Measurements from ENCODE around the gene CASTOR1. TPM values are rescaled to one million over a fixed set of nuclear protein-coding genes. Genes with fewer than 3 reads are reported as not detected.

The CASTOR1 gene
- total and polyA plus RNA-seq, 2 experiments from 2014 or later, result 19.0 to 22.2 TPM

GRCh38 chr22:30267382-30268302, 21.7 kb downstream of the CASTOR1 start:
- H3K27me3 ChIP-seq, result no peaks in the 10 kb centered on the region
- H3K36me3 ChIP-seq, result no peaks in the 10 kb centered on the region
- DNase-seq (ENCODE audit: low read depth in 1 of 2, low spot score in 1 of 2), result no peak
- H3K4me3 ChIP-seq, result no peak overlapping the region
- H3K4me1 ChIP-seq (ENCODE audit: low read depth), result no peaks in the 10 kb centered on the region
- no peak overlapping the region for H3K27ac ChIP-seq
- TF ChIP-seq CTCF (IDR thresholded peaks at IDR 0.05; ENCODE audit: low read depth, low read length), result no peak
- no peaks in the 10 kb centered on the region for H3K9me3 ChIP-seq (ENCODE audit: low read depth)

DNA sequence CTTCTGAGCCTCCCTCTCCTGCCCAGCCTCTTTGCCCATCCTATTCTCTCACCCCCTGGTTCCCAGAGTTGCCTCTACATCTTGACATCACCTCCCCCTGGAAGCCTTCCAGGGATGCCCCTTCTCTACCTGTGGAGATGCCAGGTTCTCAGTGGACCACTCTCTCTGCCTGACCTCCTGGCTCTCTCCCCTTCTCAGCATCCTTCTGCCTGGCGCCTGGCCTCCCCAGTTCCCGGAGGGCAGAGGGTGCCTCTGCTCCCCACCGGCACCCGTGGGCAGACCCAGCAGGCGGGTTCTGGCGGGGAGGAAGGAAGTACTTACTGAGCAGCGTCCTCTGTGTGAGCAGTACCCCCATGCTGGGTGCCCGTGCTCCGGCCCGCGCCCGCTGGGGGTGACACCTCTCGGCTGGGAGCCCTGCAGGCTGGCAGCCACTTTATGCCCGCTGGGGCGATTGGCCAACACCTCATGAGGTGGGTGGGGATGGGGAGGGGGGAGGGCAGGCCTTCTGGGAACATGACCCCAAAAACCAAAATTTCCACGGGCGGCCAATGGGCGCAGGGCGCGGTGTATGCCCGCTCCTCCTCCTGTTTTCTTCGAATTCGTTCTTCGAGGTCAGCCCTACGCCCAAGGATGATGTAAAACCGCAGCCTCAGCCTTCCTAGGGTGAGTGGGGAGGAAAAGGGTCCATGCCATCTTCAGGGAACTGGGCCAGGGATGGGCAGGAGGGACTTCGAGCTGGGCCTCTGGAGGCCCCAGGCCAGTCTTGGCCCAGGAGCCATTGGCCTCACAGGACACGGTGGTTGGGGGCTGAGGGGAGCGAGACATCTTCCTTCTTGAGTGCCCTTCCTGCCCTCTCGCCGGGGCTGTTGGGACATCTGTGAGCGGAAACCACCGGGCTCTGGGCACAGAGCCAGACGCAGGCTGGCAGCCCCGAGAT, 22.6 kb downstream of the CASTOR1 start, which contains the start of gene OSM:
TSS of gene OSM (minus strand) at position 407 of the 937 bp plus-strand sequence. CDS start at position 355, 52 bp downstream.
- no peak for DNase-seq (ENCODE audit: low read depth in 1 of 2, low spot score in 1 of 2)
- Histone ChIP-seq H3K27ac (no peak within 1 kb of the TSS), H3K36me3 (no peaks in the 10 kb centered on the region), H3K27me3 (no peaks in the 10 kb centered on the region), H3K4me1 (ENCODE audit: low read depth) (no peaks in the 10 kb centered on the region), H3K9me3 (ENCODE audit: low read depth) (no peaks in the 10 kb centered on the region), H3K4me3 (no peak within 1 kb of the TSS)
- TF ChIP-seq CTCF (IDR thresholded peaks at IDR 0.05; ENCODE audit: low read depth, low read length), result no peak

GRCh38 chr22:30265823-30266444, 23.4 kb downstream of the CASTOR1 start:
- no peaks in the 10 kb centered on the region for H3K4me1 ChIP-seq (ENCODE audit: low read depth)
- DNase-seq (ENCODE audit: low read depth in 1 of 2, low spot score in 1 of 2), result no peak
- H3K4me3 ChIP-seq, result no peak overlapping the region
- H3K9me3 ChIP-seq (ENCODE audit: low read depth), result no peaks in the 10 kb centered on the region
- H3K27ac ChIP-seq, result no peak overlapping the region
- no peaks in the 10 kb centered on the region for H3K27me3 ChIP-seq
- H3K36me3 ChIP-seq, result no peaks in the 10 kb centered on the region
- no peak for TF ChIP-seq CTCF (IDR thresholded peaks at IDR 0.05; ENCODE audit: low read depth, low read length)

- H3K4me3 ChIP-seq, result no peak overlapping the region
- no peak for DNase-seq (ENCODE audit: low read depth in 1 of 2, low spot score in 1 of 2)
- no peaks in the 10 kb centered on the region for H3K27me3 ChIP-seq
- no peak for TF ChIP-seq CTCF (IDR thresholded peaks at IDR 0.05; ENCODE audit: low read depth, low read length)
- no peak overlapping the region for H3K27ac ChIP-seq
- H3K36me3 ChIP-seq, result no peaks in the 10 kb centered on the region
- H3K9me3 ChIP-seq (ENCODE audit: low read depth), result no peaks in the 10 kb centered on the region
- no peaks in the 10 kb centered on the region for H3K4me1 ChIP-seq (ENCODE audit: low read depth)
Measured at GRCh38 chr22:30265131-30265720, 24.1 kb downstream of the CASTOR1 start.

GRCh38 chr22:30263883-30264282, 25.4 kb downstream of the CASTOR1 start:
- no peak for DNase-seq (ENCODE audit: low read depth in 1 of 2, low spot score in 1 of 2)
- no peaks in the 10 kb centered on the region for H3K36me3 ChIP-seq
- H3K27ac ChIP-seq, result no peak overlapping the region
- no peak for TF ChIP-seq CTCF (IDR thresholded peaks at IDR 0.05; ENCODE audit: low read depth, low read length)
- H3K9me3 ChIP-seq (ENCODE audit: low read depth), result no peaks in the 10 kb centered on the region
- no peak overlapping the region for H3K4me3 ChIP-seq
- no peaks in the 10 kb centered on the region for H3K27me3 ChIP-seq
- H3K4me1 ChIP-seq (ENCODE audit: low read depth), result no peaks in the 10 kb centered on the region

Measured in cardiac muscle cell (in vitro differentiated cells and primary cell).